COR-L47 (cell line): ENCODE results near the gene SBF1.
A peak's percentile ranks its signal among the peaks of the same experiment; 100 is the strongest.
"Not testable (repeated sequence)": the region's sequence is repeated elsewhere in the genome, so short reads cannot be mapped to it uniquely, and the experiment has no call there.

ENCODE experiments used
- DNase-seq: peaks from one replicate; lab custom pipeline; 2025; lab: John Stamatoyannopoulos, UW

The SBF1 gene

GRCh38 chr22:50474710-50475651, at the start of gene SBF1:
TSS of gene SBF1 (minus strand) at chr22:50475035. CDS start at chr22:50474840, 195 bp downstream.
- peak; percentile 88 for DNase-seq

- DNase-seq: no peak
Observed at GRCh38 chr22:50523806-50524675, 49.2 kb upstream of the SBF1 start.

GRCh38 chr22:50523458-50523805, 48.6 kb upstream of the SBF1 start:
- DNase-seq: no peak

GRCh38 chr22:50522806-50523438, 48.1 kb upstream of the SBF1 start:
- DNase-seq: no peak

- no peak for DNase-seq
Observed at GRCh38 chr22:50522208-50522805, 47.5 kb upstream of the SBF1 start.

- no peak for DNase-seq
Observed at GRCh38 chr22:50521710-50522109, 46.9 kb upstream of the SBF1 start.

GRCh38 chr22:50520826-50521453, 46.1 kb upstream of the SBF1 start:
- no peak for DNase-seq

GRCh38 chr22:50520184-50520583, 45.3 kb upstream of the SBF1 start:
- not testable (repeated sequence) for DNase-seq

- no peak for DNase-seq
Observed at GRCh38 chr22:50519151-50519550, 44.3 kb upstream of the SBF1 start.

- DNase-seq: no peak
Observed at GRCh38 chr22:50518606-50519005, 43.8 kb upstream of the SBF1 start.

GRCh38 chr22:50517495-50518260, 42.8 kb upstream of the SBF1 start:
- DNase-seq: no peak

GRCh38 chr22:50516891-50517290, 42.1 kb upstream of the SBF1 start:
- no peak for DNase-seq

GRCh38 chr22:50516068-50516467, 41.2 kb upstream of the SBF1 start:
- no peak for DNase-seq

GRCh38 chr22:50513175-50513574, 38.3 kb upstream of the SBF1 start:
- no peak for DNase-seq

GRCh38 chr22:50508897-50509296, 34.1 kb upstream of the SBF1 start:
- no peak for DNase-seq

- DNase-seq: peak; percentile 96
Observed at GRCh38 chr22:50507991-50508884, 33.4 kb upstream of the SBF1 start, which contains the start of gene NCAPH2. TSS of gene NCAPH2 (plus strand) at chr22:50508224. CDS start at chr22:50508338, 114 bp downstream.

- DNase-seq: no peak
Observed at GRCh38 chr22:50507421-50507990, 32.7 kb upstream of the SBF1 start, which contains the start of gene LMF2. TSS of gene LMF2 (minus strand) at chr22:50507702. CDS start at chr22:50507675, 27 bp downstream.

- DNase-seq: peak; percentile 98
Observed at GRCh38 chr22:50506611-50507420, 32.0 kb upstream of the SBF1 start.
